RKO (cell line): ENCODE measurements around the gene RELCH.

Source experiments
- DNase-seq: peaks from one replicate; pipeline ENCODE4 v3.0.0-alpha.2; 2016; ENCODE audit warnings: low spot score

Gene RELCH

DNA sequence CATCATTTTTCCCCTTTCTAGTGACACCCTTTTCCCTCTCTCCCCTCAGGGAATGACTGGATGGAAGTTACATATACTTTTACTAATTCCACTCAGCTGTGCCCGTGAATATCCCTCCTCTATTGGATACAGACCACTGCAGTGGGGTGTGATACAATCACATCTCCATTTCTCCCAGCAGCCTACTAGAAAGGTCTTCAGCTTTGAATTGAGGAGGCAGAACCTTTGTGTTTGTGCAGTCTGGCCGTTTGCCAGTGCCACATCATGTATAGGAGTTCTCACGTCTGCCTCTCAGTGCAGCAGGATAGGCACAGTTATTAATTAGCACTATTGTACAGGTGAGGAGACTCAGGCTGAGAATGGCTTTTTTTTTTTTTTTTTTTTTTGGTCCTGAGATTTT is 154.4 kb downstream of the RELCH start:
- DNase-seq: no peak

DNA sequence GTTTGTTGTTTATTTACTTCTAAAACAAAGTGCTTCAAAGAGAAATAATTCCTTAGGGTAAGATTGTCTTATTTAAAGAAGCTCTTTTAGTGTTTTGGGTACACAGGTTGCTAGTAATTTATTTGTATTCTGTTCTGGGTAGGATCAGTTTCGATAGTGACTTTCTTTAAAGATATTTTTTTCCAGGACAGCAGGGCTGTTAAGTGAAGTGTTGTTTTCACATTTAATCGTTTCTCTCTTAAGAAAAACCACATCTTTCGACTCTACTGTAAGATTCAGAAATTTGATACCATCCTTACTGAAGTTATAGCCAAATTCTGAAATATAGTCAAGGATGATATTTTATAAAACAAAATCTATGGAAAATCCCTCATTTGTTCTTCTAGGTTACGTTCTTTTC is 155.8 kb downstream of the RELCH start:
- no peak for DNase-seq

DNA sequence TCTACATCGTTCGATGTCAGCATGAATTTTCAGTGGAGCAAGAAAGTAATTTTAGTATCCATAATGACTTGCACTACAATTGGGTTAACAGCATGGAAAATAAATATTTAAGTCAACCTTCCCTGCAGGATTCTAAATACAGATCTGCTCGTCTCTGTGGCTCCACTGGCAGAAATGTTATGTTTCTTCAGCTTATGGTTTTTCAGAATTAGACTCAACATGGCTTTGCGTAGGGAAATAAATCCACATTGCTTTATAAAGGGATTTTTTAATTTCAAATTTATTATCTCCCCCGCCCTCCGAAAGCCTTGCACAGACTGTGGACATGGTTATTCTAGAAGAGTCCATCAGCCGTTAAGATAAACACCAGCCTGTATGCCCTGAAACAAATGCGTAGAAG is 156.3 kb downstream of the RELCH start:
- no peak for DNase-seq

DNA sequence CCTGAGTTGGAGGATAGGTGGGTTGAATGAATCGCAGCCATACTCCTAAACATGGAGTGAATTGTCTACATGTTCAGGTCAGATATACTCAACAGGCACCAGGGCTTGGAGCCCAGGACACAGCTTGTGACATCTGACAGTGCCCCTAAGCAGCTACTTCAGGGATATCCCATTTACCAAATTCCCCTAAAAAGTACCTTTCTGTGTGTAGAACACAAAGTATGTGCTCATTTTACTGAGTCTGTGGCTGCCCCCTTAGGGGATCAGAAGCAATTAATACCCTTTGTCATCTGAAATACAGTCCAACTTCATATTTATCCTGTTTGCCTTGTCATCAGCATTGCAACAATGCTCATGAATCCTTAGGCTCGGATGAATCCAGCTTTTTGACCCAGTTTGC is 158.9 kb downstream of the RELCH start:
- DNase-seq: no peak

DNA sequence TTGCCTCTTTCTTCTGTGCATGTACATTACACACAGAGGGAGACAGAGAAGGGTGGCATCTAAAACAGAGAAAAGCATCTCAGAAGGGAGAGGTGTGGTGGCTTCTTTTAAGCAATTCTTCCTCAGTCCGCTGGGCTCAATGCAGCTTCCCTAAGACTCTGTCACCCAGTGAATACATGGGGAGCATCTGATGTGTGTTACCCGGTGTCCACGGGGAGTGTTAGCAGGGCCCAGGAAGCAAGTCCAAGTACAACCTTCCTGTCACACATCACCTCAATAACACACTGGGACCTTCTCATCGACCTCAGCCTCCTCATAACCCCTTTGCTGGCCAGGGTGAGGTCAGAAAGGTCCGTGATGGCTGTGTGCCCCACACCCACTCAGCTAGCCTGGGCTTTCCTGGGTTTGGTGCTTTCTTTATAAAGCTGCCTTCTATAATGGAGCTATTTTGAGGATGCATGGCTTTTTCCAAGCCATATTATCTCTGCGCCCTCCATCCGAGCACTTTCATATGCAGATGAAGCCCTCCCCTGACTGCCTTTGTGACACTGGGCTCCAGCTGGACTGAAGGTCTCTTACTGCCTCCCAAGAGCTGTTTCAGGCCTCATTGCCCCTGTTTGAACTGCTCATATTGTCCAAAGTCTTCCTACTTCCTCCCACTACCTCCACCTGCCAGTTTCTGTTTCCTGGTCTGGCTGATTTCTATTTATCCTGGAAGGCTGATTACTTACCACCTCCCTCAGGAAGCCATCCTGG is 159.5 kb downstream of the RELCH start:
- DNase-seq: no peak

DNA sequence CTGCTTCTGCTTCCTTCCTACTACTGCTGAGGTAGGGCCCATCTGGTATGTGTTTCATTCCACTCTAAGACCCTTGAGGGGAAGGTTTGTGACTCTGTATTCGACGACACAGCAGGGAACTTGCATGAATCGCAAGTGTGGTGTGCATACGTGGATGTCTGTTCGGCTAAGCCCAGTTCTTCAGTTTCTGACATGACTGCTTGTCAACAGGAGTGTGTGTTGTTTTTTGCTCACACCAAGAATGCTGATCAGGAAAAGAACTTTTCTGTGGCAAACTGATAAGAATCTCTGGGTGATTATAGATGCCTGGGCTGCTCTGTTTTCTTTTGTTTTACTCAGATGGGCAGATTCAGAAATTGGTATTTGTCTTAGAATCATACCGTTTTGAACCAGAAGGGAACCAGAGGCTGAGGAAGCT is 160.0 kb downstream of the RELCH start:
- DNase-seq: no peak

DNA sequence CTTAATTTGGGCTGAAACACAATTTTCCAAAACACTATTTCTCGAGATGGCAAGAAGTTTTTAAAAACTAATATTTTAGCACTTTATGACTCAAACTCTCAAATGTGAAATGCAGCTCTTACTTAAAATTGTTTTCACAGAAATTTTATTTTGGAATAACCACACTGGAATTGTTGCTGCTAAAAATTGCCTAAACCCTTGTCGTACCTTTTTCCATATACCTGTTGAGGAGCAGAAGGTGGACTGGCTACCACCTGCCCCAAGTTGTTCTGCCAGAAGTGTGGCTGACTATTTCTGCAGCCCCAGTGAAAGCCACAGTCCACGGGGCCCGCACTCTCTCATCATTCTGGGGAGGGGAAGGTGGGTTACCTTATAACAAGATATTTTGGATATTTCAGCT is 161.4 kb downstream of the RELCH start:
- no peak for DNase-seq

DNA sequence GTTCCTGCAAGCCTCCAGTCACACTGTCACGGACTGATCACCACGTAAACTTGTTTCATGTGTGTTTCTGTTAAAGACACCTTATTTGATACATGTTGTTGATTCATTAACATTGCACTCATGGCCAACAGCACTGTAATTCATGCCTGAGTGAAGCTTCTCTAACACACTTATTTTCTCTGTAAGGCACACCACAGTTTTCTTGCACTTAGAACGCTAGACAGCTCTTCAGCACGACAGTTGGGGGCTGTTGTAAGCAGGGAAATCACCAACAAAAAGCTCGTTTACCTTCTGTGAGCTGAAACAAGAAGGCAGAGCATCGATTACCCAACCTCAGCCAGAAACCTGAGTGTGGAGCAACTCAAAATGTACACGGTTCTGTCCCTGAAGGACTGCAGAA is 166.1 kb downstream of the RELCH start:
- DNase-seq: no peak

DNA sequence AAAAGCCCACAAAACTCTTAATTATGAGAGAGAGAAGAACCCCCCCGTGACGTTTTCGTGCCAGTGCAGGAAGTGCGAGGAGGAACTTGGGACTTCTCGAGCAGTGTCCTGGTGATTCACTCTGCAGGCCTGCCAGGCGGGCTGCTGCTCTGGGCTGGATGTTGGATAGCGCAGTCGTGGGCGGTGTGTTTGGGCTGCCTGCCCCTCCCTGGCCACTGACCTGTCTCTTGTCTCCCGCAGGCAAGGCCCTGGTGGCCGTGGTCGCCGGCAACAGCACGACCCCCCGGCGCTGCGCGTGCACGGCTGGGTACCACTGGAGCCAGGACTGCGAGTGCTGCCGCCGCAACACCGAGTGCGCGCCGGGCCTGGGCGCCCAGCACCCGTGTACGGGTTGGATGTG is 167.1 kb downstream of the RELCH start:
- no peak for DNase-seq

DNA sequence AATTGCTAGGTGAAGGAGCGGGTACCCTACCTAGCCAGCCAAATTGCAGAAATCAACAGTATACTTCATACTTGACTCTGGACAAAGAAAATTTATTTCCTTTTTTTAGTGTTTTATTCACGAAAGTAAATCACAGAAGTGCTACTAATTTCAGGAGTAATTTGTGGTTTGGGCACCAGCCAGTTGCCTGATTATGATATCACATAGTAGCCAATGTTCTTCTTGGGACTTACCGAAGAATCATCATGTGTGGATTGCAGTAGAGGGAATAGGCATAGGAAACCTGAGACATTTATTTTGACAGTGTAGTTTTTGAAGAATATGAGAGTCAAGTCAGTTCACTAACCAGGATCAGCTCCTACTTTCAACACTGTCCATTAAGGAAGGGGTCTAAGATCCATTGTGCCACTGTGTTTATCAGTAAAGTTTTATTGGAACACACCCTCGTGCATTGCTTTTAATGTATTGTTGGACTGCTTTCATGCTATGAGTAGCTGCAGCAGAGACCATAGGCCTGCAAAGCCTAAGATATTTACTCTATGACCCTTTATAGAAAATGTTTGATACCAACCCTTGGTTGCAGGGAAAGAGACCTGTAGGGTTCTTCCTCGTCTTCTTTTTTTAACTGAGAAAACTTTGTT is 170.1 kb downstream of the RELCH start:
- DNase-seq: no peak
